ENCODE measurements around the gene ZBTB44.

- no peak for TF ChIP-seq CTCF (IDR thresholded peaks at IDR 0.05; ENCODE audit: low read depth, low read length, missing input control)
- no peak for TF ChIP-seq REST (IDR thresholded peaks at IDR 0.05)
- TF ChIP-seq TAF1 (conservative IDR thresholded peaks at IDR 0.05), result no peak
Observed at GRCh38 chr11:130262424-130262823, 52.3 kb downstream of the ZBTB44 start.
